M059J (cell line): ENCODE results near the gene COX7A2L. TPM values are rescaled to one million over a fixed set of nuclear protein-coding genes. Genes with fewer than 3 reads are reported as not detected.
"Not testable (repeated sequence)": the region's sequence is repeated elsewhere in the genome, so short reads cannot be mapped to it uniquely, and the experiment has no call there.

Experiments used
- DNase-seq: peaks from one replicate; pipeline ENCODE4 v3.0.0-alpha.2; 2012; ENCODE audit warnings: low read depth
- total RNA-seq: library from RNA; depleted of rRNA; stranded (reverse); fragments of >200 nt; shearing (Covaris generic); gene quantifications from 2 replicates; pipeline ENCODE4 v1.2.3, GENCODE V29; 2014

The COX7A2L gene
- total RNA-seq, 1 experiment from 2014 or later: 178 TPM

GRCh38 chr2:42339191-42339912 is 21.7 kb downstream of the COX7A2L start:
- no peak for DNase-seq

- no peak for DNase-seq
Observed at GRCh38 chr2:42338567-42339190, 22.3 kb downstream of the COX7A2L start.

GRCh38 chr2:42337846-42338566 is 23.0 kb downstream of the COX7A2L start:
- no peak for DNase-seq

GRCh38 chr2:42337356-42337820 is 23.6 kb downstream of the COX7A2L start:
- no peak for DNase-seq

GRCh38 chr2:42336361-42336965 is 24.6 kb downstream of the COX7A2L start:
- DNase-seq: peak; percentile 14

- no peak for DNase-seq
Observed at GRCh38 chr2:42335514-42336104, 25.4 kb downstream of the COX7A2L start.

GRCh38 chr2:42334865-42335264 is 26.2 kb downstream of the COX7A2L start:
- DNase-seq: not testable (repeated sequence)

GRCh38 chr2:42334220-42334619 is 26.8 kb downstream of the COX7A2L start:
- DNase-seq: no peak

- no peak for DNase-seq
Observed at GRCh38 chr2:42333579-42333978, 27.4 kb downstream of the COX7A2L start.

- DNase-seq: no peak
Observed at GRCh38 chr2:42332575-42332974, 28.4 kb downstream of the COX7A2L start.

GRCh38 chr2:42331569-42332284 is 29.3 kb downstream of the COX7A2L start:
- DNase-seq: no peak

GRCh38 chr2:42329736-42330135 is 31.3 kb downstream of the COX7A2L start:
- no peak for DNase-seq

GRCh38 chr2:42328923-42329322 is 32.1 kb downstream of the COX7A2L start:
- DNase-seq: no peak

- DNase-seq: peak; percentile 25
Observed at GRCh38 chr2:42328148-42328833, 32.7 kb downstream of the COX7A2L start.

- no peak for DNase-seq
Observed at GRCh38 chr2:42327125-42327524, 33.9 kb downstream of the COX7A2L start.

- DNase-seq: no peak
Observed at GRCh38 chr2:42325609-42326008, 35.4 kb downstream of the COX7A2L start.

- DNase-seq: no peak
Observed at GRCh38 chr2:42324949-42325348, 36.1 kb downstream of the COX7A2L start.

- DNase-seq: no peak
Observed at GRCh38 chr2:42324244-42324643, 36.8 kb downstream of the COX7A2L start.

- DNase-seq: no peak
Observed at GRCh38 chr2:42321452-42322064, 39.5 kb downstream of the COX7A2L start.

GRCh38 chr2:42319265-42319664 is 41.8 kb downstream of the COX7A2L start:
- no peak for DNase-seq
